Activated CD8-positive, alpha-beta memory T cell treated with anti-CD3 and anti-CD28 coated beads, Interleukin-2, amount 50 U/mL, for 1 hour (primary cell): ENCODE results near the gene TLR8.

ENCODE experiments used
- DNase-seq: peaks from one replicate; pipeline ENCODE4 v3.0.0-alpha.2; 2020; ENCODE audit errors: extremely low read depth

TLR8 gene

DNA sequence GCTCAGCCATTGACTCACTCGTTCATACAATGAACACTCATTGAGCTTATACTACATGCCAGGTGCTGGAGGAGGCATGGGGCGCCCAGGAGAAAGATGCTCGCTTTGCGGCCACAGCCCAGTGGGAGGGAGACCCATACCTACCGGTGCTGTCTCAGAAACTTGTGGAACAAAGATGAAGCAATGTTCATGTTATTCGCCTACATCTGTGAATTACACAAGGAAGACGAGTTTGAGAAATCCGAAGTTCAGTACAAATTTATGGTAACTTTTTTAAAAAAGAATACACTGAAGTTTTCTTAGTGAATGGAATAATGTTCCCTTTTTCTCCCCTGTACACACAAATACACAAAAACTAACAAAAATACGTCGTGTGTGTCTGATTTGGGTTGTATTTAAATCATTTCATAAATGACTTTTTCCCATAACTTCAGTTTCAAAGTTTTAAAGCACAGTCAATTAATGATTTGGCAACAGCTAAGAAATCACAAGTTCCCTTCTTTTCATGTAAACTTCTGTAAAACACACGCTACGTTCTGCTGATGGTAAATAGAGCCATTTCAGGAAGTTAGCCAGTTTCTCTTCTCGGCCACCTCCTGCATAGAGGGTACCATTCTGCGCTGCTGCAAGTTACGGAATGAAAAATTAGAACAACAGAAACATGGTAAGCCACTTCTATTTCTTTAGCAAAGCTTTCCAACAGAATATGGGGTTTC lies at the start of gene TLR8:
TLR8 (plus strand) TSS at position 575 of the 716 bp plus-strand sequence; CDS start at position 662, 87 bp downstream.
- no peak for DNase-seq

DNA sequence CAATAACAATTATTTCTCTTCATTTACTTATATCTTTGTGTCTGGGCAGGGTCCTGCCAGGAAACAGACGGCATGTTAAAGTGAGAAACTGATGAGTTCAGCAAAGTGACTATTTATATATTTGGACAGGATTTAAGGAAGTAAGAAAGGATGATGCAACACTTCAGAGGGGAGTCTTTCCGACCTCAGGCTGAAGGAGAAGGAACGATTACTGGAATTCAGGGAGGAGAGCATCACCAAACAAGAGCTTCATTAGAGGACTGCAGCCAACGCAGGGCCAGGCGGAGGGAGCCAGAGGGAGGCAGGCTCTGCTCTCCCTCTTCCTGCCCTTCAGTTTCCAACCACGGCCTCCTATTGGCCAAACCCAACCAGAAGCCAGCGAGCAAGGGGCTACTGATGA lies 41.1 kb upstream of the TLR8 start:
- no peak for DNase-seq

DNA sequence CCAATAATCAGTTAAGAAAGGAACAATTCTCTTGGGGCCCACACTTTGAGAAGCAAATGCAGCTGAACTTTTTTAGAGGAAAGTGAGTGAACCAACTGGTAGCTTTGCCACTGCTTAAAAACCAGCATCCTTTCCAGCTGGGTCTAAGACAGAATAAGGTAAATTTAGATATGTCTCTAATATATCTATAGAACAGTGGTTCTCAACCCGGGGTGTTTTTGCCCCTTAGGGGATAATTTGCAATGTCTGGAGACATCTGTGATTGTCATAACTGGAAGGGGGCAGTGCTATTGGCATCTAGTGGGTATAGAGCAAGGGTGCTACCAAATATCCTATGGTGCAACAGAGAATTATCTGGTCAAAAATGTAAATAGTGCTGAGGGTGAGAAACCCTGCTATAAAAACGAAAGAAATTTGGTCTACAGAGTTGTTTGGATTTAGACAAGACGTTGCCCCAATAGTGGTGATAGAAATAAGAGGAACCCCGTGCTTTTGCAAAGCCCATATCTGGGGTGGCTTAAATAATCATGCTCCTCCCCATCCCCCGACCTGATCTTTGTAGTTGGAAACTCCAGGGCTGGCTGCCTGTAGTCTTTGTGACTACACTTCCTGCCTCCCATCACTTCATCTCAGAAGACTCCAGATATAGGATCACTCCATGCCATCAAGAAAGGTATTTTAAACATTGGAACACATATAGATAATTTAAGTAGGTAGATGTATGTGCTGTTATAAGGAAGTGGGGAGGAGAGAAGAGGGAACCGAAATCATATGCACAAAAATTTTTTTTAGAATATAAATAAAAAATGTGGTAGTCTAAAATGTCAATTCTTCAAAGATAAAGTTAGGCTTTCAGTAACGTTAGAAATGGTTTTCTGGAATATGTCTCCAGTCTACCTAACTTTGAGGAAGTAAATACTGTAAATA lies 39.7 kb upstream of the TLR8 start, which contains the start of gene TLR7:
TLR7 (plus strand) TSS at position 622 of the 927 bp plus-strand sequence. CDS start 507 bp downstream, outside the sequence.
- DNase-seq: no peak

DNA sequence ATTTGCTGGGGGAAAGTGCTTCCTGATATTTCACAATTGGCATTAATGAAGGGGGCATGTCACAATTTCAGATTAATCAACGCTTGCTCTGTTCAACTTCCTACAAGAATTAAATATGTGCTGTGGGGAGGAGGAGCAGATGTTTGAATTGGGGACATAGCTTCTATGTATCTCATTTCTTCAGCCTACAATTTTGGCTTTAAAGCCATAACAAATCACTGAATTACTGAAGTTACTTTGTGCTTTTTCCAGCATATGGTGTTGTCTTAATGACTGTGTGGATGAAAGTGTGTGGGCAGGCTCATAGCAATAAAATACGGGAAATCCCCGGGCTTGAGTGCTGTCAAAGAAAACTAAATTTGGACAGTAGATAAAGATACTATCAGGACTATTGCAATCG lies 38.7 kb upstream of the TLR8 start:
- DNase-seq: no peak

DNA sequence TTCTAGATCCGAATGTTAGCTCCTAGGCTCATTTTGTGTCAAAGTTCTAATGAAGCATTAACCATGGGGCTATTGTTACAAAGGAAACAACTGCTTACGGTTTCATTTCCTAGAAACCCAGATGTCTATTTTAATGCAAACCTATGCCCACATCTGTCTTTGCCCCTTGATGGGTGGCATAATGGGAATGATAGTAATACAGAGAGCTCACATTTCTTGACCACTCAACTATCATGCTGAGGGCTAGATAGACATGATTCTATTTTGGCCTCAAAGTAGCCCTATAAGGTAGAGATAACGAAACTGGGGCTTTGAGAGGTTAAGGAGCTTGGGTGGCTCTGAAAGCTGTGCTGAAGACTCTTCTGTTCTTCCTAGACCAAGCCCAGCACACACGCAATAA lies 37.7 kb upstream of the TLR8 start:
- DNase-seq: no peak

DNA sequence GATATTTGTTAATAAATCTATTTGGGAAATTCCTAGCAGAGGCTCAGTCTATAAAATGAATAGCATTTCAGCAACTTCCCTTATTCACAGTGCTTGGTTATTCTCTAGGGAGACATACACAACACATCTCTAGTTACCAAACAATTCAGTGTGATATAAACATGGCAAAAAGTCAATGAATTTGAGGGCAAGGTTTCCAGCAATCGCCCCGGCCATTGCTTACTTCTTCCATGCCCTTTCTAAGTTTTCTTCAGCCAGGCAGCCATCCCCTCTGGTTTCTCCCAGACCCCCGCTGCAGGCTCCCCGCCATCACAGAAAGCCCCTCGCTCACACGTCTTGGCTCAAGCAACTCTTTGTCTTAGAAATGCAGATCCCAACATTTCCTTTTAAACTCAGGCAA lies 35.2 kb upstream of the TLR8 start:
- DNase-seq: no peak

DNA sequence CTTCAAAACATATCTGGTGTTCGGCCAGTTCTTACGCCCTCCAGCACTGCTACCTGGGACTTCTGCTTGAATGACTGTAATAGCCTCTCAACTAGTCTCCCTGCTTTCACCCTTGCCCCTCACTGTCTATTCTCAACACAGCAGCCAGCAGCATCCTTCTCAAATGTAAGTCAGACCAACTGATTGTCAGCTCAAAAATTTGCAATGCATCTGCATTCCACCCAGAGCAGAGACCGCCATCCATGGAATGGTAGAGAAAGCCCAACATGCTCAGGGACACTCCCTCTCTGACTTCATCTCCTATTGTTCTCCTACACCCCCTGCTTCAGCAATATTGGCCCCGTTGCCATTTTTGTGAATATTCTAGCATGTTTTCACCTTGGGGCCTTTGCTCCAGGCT lies 33.7 kb upstream of the TLR8 start:
- DNase-seq: no peak

DNA sequence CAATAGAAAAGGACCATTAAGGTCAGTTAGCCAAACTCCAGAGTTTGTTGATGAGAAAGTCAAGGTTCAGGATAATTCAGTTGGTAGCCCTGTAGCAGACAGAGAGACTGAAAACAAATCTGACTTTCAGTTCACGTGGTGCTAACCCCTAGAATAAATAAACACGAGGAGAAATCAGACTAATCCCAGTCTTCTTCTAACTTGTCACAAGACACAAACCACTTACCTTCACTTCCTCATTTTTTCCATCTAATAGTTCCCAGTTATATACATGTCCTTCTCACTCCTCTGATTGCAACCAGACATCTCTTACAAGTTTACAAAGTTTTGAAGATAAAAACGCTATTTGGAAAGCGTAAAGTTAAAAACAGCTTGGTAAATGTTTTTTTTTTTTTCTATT lies 31.8 kb upstream of the TLR8 start:
- no peak for DNase-seq

DNA sequence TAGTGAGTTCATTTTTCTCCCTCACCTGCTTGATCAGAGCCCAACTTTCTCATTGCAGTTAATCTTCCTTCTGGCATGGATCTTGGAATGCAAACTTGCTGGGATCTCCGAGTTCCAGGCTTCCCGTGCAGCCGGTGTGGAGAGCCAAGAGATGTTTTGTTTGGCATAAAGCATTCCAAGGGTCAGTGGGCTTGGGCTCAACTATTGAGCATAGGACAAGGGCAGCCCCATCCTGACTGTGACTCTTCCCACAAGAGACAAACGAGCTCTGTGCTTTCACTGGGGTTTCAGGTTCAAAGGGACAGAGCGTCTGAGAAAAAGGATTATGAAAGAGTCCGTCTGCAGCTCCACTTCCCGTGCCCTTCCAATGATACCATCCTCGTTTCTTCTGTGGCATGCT lies 29.0 kb upstream of the TLR8 start:
- no peak for DNase-seq

DNA sequence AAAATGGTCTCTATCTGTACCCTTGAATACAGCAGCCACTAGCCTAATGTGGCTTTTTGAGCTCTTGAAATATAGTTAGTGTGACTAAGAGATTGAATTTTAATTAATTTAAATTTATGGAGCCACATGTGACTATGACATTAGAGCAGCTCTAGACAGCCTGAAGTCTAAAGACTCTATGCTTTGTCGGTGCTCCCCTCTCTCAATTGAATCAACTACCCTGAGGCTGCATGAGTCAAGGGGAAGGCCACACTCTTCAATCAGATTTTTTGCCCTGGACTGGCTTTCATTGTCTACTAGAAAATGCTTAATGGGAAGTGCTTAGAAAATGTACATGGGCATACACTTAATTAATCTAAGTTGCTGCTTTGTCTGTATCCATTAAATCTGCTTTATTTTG lies 27.9 kb upstream of the TLR8 start:
- no peak for DNase-seq

DNA sequence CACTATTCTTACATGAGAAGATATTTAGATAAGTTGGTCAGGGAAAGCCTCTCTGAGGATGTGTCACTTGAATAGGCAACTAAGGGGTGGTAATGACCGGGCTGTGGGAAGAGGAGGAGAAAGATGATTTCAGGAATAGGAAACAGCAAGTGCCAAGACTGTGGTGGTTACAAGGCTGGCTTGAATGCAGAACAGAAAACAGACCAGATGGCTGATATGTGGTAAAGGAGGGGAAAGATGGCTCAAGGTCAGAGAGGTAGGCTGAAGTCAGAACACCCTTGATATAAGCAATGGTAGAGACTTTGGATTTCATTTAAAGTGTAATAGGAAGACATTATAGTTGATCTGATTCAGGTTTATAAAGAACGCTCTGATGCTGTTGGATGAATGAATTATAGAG lies 24.5 kb upstream of the TLR8 start:
- DNase-seq: no peak

DNA sequence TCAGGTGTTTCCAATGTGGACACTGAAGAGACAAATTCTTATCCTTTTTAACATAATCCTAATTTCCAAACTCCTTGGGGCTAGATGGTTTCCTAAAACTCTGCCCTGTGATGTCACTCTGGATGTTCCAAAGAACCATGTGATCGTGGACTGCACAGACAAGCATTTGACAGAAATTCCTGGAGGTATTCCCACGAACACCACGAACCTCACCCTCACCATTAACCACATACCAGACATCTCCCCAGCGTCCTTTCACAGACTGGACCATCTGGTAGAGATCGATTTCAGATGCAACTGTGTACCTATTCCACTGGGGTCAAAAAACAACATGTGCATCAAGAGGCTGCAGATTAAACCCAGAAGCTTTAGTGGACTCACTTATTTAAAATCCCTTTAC lies 20.9 kb upstream of the TLR8 start:
- no peak for DNase-seq

DNA sequence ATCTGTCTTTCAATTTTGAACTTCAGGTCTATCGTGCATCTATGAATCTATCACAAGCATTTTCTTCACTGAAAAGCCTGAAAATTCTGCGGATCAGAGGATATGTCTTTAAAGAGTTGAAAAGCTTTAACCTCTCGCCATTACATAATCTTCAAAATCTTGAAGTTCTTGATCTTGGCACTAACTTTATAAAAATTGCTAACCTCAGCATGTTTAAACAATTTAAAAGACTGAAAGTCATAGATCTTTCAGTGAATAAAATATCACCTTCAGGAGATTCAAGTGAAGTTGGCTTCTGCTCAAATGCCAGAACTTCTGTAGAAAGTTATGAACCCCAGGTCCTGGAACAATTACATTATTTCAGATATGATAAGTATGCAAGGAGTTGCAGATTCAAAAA lies 19.9 kb upstream of the TLR8 start:
- no peak for DNase-seq

DNA sequence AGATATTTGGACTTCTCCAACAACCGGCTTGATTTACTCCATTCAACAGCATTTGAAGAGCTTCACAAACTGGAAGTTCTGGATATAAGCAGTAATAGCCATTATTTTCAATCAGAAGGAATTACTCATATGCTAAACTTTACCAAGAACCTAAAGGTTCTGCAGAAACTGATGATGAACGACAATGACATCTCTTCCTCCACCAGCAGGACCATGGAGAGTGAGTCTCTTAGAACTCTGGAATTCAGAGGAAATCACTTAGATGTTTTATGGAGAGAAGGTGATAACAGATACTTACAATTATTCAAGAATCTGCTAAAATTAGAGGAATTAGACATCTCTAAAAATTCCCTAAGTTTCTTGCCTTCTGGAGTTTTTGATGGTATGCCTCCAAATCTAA lies 19.3 kb upstream of the TLR8 start:
- DNase-seq: no peak

DNA sequence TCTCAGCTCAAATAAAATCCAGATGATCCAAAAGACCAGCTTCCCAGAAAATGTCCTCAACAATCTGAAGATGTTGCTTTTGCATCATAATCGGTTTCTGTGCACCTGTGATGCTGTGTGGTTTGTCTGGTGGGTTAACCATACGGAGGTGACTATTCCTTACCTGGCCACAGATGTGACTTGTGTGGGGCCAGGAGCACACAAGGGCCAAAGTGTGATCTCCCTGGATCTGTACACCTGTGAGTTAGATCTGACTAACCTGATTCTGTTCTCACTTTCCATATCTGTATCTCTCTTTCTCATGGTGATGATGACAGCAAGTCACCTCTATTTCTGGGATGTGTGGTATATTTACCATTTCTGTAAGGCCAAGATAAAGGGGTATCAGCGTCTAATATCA lies 18.7 kb upstream of the TLR8 start:
- no peak for DNase-seq

DNA sequence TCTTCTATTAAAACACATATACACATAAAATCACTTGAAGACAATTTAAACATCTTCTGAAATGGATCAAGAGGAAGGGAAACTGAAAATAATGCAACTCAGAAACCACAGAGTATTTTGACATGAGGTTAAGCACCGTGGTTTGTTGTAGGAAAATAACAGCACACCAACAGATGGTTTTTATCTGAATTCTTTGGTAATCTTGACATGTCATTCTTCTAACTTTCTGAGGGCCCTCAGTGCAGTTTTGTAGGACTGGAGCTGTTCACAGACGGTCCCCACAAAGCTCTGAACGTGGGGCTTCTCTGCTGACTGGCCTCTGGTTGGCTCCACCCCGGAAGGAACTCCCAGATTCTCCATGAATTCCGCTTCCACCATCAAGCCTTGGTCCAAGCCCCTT lies 16.0 kb upstream of the TLR8 start:
- no peak for DNase-seq

DNA sequence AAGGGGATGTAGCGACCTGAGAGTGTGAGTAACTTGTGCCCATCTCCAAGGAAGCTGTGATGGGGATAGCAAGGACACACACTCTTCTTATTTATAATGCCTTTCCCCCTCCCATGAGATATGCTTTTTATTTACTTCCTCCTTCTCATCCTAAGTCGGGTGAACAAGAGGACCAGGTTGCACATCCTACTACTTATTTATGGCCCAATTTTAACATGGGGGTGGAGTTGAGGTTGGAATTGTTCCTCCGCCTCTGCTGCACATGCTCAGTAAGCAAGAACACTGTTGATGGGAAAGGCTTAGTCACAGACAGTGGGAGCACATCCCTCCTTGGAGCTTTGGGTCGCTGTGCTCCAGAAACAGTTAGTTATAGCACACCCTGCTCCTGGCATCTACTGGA lies 15.2 kb upstream of the TLR8 start:
- DNase-seq: no peak

DNA sequence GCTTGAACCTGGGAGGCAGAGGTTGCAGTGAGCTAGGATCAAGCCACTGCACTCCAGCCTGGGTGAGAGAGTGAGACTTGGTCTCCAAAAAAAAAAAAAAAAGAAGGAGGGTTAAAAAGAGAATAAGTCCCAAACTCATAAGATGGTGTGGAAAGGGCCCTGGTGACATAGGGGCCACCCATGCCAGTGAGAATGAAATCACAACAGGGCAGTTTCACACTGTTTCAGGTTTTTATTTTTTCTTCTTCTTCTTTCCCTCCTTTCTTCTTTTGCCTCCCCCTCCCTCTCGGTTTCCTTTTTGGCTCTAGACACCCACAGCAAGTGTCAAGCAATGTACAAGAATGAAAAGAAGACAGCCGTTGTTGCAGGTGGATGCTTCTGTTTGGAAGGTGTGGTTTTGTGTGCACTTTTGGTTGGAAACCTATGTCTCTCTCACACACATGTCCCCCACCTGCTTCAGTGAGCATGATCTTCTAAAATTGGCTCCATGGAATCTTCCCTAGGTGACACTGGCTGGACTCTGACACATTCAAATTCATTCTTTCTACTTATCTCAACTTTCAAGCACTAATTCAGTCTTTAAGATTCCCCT lies 14.4 kb upstream of the TLR8 start:
- DNase-seq: no peak

DNA sequence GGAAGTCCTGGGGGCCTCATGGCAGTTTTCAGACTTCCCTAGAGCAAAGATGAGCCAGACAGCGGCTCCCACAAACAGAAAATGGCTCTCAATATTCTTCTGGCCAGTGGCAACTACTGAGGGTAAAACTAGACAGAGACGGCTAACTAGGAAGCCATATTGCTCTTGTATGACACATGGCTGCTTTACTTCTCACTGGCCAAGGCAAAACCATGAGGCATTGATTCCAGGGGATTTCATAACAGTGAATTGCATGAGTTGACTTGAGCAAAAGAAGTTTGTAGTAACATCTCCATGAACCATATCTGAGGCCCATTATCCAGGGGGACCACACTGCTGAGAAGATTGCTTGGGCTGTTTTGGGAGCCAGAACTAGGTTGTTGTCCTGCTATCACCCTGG lies 13.7 kb upstream of the TLR8 start:
- no peak for DNase-seq

DNA sequence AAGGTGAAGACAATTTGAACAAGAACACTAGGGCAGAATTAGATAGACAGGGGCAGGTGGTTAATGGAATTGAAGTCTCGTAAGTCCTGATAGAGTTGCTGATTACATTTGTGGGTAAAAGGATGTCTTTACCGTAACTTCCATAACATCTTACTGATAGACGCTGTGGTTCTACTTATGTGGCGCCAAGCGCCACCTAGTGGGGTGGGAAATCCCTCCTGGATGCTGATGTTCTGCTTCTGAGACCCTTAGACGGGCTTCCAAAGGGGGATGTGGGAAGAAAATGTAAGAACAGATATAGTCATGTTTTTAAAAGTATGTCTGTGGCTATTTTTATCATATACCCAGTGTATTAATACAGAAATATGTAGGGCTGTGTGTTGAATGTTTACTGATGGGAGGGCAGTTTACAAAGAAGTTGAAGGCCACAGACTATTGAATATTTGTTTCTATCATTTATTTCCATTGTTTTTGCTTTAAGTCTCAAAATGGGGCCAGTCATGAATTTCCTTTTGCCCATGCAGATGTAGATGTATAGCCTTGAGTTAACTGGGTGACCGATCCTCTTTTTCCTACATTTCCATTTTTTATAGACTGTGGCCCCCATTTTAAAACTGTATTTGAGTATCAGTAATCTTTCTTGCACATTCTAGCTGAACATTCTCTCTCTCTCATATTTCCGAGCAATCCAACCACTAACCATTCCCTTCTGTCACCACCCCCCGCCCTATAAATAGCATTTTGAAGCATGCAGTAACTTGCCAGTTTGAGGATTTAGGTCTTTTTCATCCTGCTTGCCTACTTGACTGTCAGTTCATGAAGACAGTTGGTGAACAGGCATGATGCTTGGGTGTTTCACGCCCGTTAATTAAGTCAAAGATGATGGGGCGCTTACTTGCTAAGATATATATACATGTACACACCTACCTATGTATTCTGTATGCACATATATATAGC lies 12.1 kb upstream of the TLR8 start:
- DNase-seq: no peak

DNA sequence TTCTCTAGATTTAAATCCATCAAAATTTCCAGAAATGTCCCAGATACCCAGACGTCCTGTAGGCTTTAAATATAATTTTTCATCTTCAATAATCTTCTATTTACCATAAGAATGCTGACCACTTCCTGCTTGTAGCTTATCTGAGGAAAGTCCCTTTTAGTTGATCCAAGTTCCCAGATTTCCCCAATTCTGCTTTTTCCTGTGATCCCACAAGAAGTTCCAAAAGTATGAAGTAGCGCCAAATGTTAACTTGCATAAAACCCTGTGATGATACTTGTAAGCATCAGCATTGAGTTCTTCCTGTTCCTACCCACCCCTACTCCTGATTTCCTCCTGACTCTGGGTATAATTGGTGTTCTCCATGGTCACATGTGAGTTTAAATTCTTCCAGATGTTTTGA lies 10.6 kb upstream of the TLR8 start:
- no peak for DNase-seq

DNA sequence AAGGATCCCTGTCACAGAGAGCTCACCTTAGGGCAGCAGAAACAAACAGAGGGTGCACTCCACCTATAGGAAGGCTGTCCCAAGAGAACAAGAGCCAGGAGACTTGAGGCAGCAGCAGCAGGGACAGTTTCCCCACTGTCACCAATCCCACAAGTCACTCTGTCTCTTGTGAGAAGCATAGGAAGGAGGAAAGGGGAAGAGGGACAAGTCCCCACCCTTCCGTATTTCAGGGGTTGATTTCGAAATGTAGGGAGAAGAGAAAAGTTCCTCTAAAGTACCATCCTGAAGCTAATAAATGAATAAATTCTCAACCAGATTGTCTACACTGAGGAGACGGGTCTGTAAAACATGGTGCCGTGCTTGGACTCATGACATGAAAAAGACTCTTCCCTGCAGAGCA lies 9.5 kb upstream of the TLR8 start:
- DNase-seq: no peak
